Skeletal muscle satellite cell (primary cell): Measurements from ENCODE around the gene TFF2.

ENCODE experiments used
- H3K27me3 ChIP-seq: 2 replicates; pipeline ENCODE4 v1.7.0; 2013; ENCODE audit warnings: low read length; ENCODE audit not compliant: control insufficient read depth, insufficient read depth
- H3K36me3 ChIP-seq: 2 replicates; pipeline ENCODE4 v1.7.0; 2013; ENCODE audit warnings: mild to moderate bottlenecking, control low read depth, low read length; ENCODE audit not compliant: insufficient read depth
- H3K4me1 ChIP-seq: 2 replicates; pipeline ENCODE4 v1.7.0; 2013; ENCODE audit warnings: low read length; ENCODE audit not compliant: control insufficient read depth, insufficient read depth
- H3K4me2 ChIP-seq: 2 replicates; pipeline ENCODE4 v1.7.0; 2013; ENCODE audit warnings: mild to moderate bottlenecking, low read length
- H3K4me3 ChIP-seq: 2 replicates; pipeline ENCODE4 v1.7.0; 2013; ENCODE audit warnings: low read length
- H3K9ac ChIP-seq: 2 replicates; pipeline ENCODE4 v1.7.0; 2013; ENCODE audit warnings: mild to moderate bottlenecking, low read depth, low read length, moderate library complexity
- H3K9me3 ChIP-seq: replicated peaks from 2 replicates; pipeline ENCODE4 v1.7.0; 2013; ENCODE audit warnings: mild to moderate bottlenecking, control low read depth, low read length

TFF2 gene

GRCh38 chr21:42382915-42383314 is 32.1 kb upstream of the TFF2 start:
- H3K9ac ChIP-seq, result no peak overlapping the region
- no peaks in the 10 kb centered on the region for H3K36me3 ChIP-seq
- H3K9me3 ChIP-seq, result no peaks in the 10 kb centered on the region
- H3K4me2 ChIP-seq, result no peak overlapping the region
- H3K4me3 ChIP-seq, result no peak overlapping the region
- H3K4me1 ChIP-seq, result no peaks in the 10 kb centered on the region
- peaks cover 3% of the 10 kb centered on the region for H3K27me3 ChIP-seq

GRCh38 chr21:42381347-42381984 is 30.7 kb upstream of the TFF2 start:
- peaks cover 2% of the 10 kb centered on the region for H3K27me3 ChIP-seq

GRCh38 chr21:42379426-42380215 is 28.8 kb upstream of the TFF2 start:
- no peak overlapping the region for H3K4me3 ChIP-seq
- H3K9ac ChIP-seq, result no peak overlapping the region
- no peaks in the 10 kb centered on the region for H3K27me3 ChIP-seq
- H3K4me1 ChIP-seq, result no peaks in the 10 kb centered on the region
- H3K36me3 ChIP-seq, result no peaks in the 10 kb centered on the region
- H3K4me2 ChIP-seq, result no peak overlapping the region
- H3K9me3 ChIP-seq, result no peaks in the 10 kb centered on the region

More at GRCh38 chr21:42381347-42381984, 30.7 kb upstream of the TFF2 start:
- Histone ChIP-seq H3K4me2 (no peak overlapping the region), H3K4me1 (no peaks in the 10 kb centered on the region), H3K9ac (no peak overlapping the region), H3K4me3 (no peak overlapping the region), H3K36me3 (no peaks in the 10 kb centered on the region), H3K9me3 (no peaks in the 10 kb centered on the region)

GRCh38 chr21:42378418-42378817 is 27.6 kb upstream of the TFF2 start:
- no peak overlapping the region for H3K4me3 ChIP-seq
- no peaks in the 10 kb centered on the region for H3K36me3 ChIP-seq
- H3K4me1 ChIP-seq, result no peaks in the 10 kb centered on the region
- H3K27me3 ChIP-seq, result no peaks in the 10 kb centered on the region
- H3K9me3 ChIP-seq, result no peaks in the 10 kb centered on the region
- no peak overlapping the region for H3K4me2 ChIP-seq
- H3K9ac ChIP-seq, result no peak overlapping the region

- H3K4me2 ChIP-seq, result no peak overlapping the region
- no peaks in the 10 kb centered on the region for H3K36me3 ChIP-seq
- H3K9ac ChIP-seq, result no peak overlapping the region
- no peaks in the 10 kb centered on the region for H3K4me1 ChIP-seq
- H3K9me3 ChIP-seq, result no peaks in the 10 kb centered on the region
- no peaks in the 10 kb centered on the region for H3K27me3 ChIP-seq
- H3K4me3 ChIP-seq, result no peak overlapping the region
These were observed 27.2 kb upstream of the TFF2 start for GRCh38 chr21:42377951-42378340.

GRCh38 chr21:42377211-42377950 is 26.6 kb upstream of the TFF2 start:
- no peak overlapping the region for H3K4me2 ChIP-seq
- H3K27me3 ChIP-seq, result no peaks in the 10 kb centered on the region
- no peak overlapping the region for H3K9ac ChIP-seq
- no peak overlapping the region for H3K4me3 ChIP-seq
- no peaks in the 10 kb centered on the region for H3K36me3 ChIP-seq
- no peaks in the 10 kb centered on the region for H3K4me1 ChIP-seq
- H3K9me3 ChIP-seq, result no peaks in the 10 kb centered on the region

- Histone ChIP-seq H3K4me2 (no peak overlapping the region), H3K27me3 (no peaks in the 10 kb centered on the region), H3K4me1 (no peaks in the 10 kb centered on the region), H3K36me3 (no peaks in the 10 kb centered on the region), H3K4me3 (no peak overlapping the region), H3K9me3 (no peaks in the 10 kb centered on the region), H3K9ac (no peak overlapping the region)
These were observed 25.7 kb upstream of the TFF2 start for GRCh38 chr21:42376338-42376982.

- Histone ChIP-seq H3K36me3 (no peaks in the 10 kb centered on the region), H3K27me3 (no peaks in the 10 kb centered on the region), H3K4me3 (no peak overlapping the region), H3K9ac (no peak overlapping the region), H3K4me2 (no peak overlapping the region), H3K9me3 (no peaks in the 10 kb centered on the region), H3K4me1 (no peaks in the 10 kb centered on the region)
These were observed 25.2 kb upstream of the TFF2 start for GRCh38 chr21:42375966-42376337.

GRCh38 chr21:42375506-42375905 is 24.7 kb upstream of the TFF2 start:
- H3K4me2 ChIP-seq, result no peak overlapping the region
- no peaks in the 10 kb centered on the region for H3K9me3 ChIP-seq
- H3K9ac ChIP-seq, result no peak overlapping the region
- no peaks in the 10 kb centered on the region for H3K4me1 ChIP-seq
- H3K36me3 ChIP-seq, result no peaks in the 10 kb centered on the region
- no peaks in the 10 kb centered on the region for H3K27me3 ChIP-seq
- H3K4me3 ChIP-seq, result no peak overlapping the region

- Histone ChIP-seq H3K27me3 (no peaks in the 10 kb centered on the region), H3K9ac (no peak overlapping the region), H3K9me3 (no peaks in the 10 kb centered on the region), H3K4me1 (no peaks in the 10 kb centered on the region), H3K36me3 (no peaks in the 10 kb centered on the region), H3K4me2 (no peak overlapping the region), H3K4me3 (no peak overlapping the region)
These were observed 24.2 kb upstream of the TFF2 start for GRCh38 chr21:42374864-42375499.

- Histone ChIP-seq H3K4me1 (no peaks in the 10 kb centered on the region), H3K36me3 (no peaks in the 10 kb centered on the region), H3K9me3 (no peaks in the 10 kb centered on the region), H3K27me3 (no peaks in the 10 kb centered on the region), H3K4me3 (no peak overlapping the region), H3K4me2 (no peak overlapping the region), H3K9ac (no peak overlapping the region)
These were observed 23.7 kb upstream of the TFF2 start for GRCh38 chr21:42374457-42374856.
